Endothelial cell of umbilical vein (primary cell): ENCODE measurements around the gene CHSY1. TPM values are rescaled to one million over a fixed set of nuclear protein-coding genes. Genes with fewer than 3 reads are reported as not detected.
A peak's percentile ranks its signal among the peaks of the same experiment; 100 is the strongest.

Experiments used
- Bru-seq: library from RNA; stranded (reverse); fragments of 400-500 nt; gene quantifications from one replicate; lab custom pipeline; 2021; lab: Mats Ljungman, UMichigan
- BruChase-seq, 2 experiments: library from RNA; stranded (reverse); fragments of 400-500 nt; gene quantifications; one replicate each; lab custom pipeline; 2021; lab: Mats Ljungman, UMichigan
- BruUV-seq: library from RNA; stranded (reverse); fragments of 400-500 nt; replicated peaks from 2 replicates; lab custom pipeline; 2021; lab: Mats Ljungman, UMichigan
- CTCF ChIA-PET: fragments of 300-600, 350-600 bp; sonication (Branson Sonifier 250); formaldehyde crosslinking; loops from one replicate; lab custom pipeline; 2021; ENCODE audit warnings: antibody characterized with exemption, inconsistent platforms; lab: Charles Lee
- POLR2A ChIA-PET: fragments of 300-600, 350-600 bp; sonication (Branson Sonifier 250); formaldehyde crosslinking; loops from one replicate; lab custom pipeline; 2021; ENCODE audit warnings: antibody characterized with exemption, inconsistent platforms; lab: Charles Lee
- DNase-seq: peaks from one replicate; pipeline ENCODE4 v3.0.0-alpha.2; 2011; ENCODE audit warnings: low read depth, low spot score
- FAIRE-seq: peaks from 2 replicates; lab custom pipeline; 2011; peaks lifted over from hg19 to GRCh38; lab: Jason Lieb, UNC
- H2AFZ ChIP-seq: 2 replicates; pipeline ENCODE4 v1.6.0; 2012; ENCODE audit warnings: low read depth, low read length, control low read depth, inconsistent platforms
- H3K27ac ChIP-seq: 2 replicates; pipeline ENCODE4 v1.5.1; 2011; ENCODE audit warnings: low read depth, mild to moderate bottlenecking, control low read depth, low read length, moderate library complexity; ENCODE audit not compliant: insufficient read depth
- H3K27me3 ChIP-seq, 2 experiments: 2 replicates each; pipeline versions ENCODE4 v1.6.0 to v1.6.1; 2011; ENCODE audit warnings: low read length in 2 of 2, mixed read lengths in 1 of 2; ENCODE audit not compliant: control insufficient read depth in 2 of 2, insufficient read depth in 2 of 2
- H3K36me3 ChIP-seq, 2 experiments: 2 replicates in 1 of 2; 3 replicates in 1 of 2; pipeline ENCODE4 v1.5.1; 2011; ENCODE audit warnings: low read length in 2 of 2, mild to moderate bottlenecking in 1 of 2, moderate library complexity in 1 of 2; ENCODE audit not compliant: control insufficient read depth in 2 of 2, insufficient read depth in 2 of 2; ENCODE audit errors: extremely low read depth in 1 of 2
- H3K4me1 ChIP-seq: 3 replicates; pipeline ENCODE4 v1.5.1; 2011; ENCODE audit warnings: mild to moderate bottlenecking, low read length; ENCODE audit not compliant: control insufficient read depth, insufficient read depth; ENCODE audit errors: extremely low read depth
- H3K4me2 ChIP-seq: 2 replicates; pipeline ENCODE4 v1.6.1; 2011; ENCODE audit warnings: low read length, control low read depth, mixed read lengths; ENCODE audit not compliant: insufficient read depth
- H3K4me3 ChIP-seq, 3 experiments: fragments of 200-600 bp in 1 of 3; sonication (generic), shearing (Covaris generic) in 1 of 3; replicated peaks in 1 of 3; 2 replicates each; pipeline ENCODE4 v1.5.1; 2011 to 2016; ENCODE audit warnings: control low read depth in 3 of 3, low read length in 3 of 3, mild to moderate bottlenecking in 2 of 3, inconsistent platforms in 1 of 3, low read depth in 1 of 3, moderate library complexity in 1 of 3; ENCODE audit not compliant: insufficient read depth in 1 of 3
- H3K79me2 ChIP-seq: 2 replicates; pipeline ENCODE4 v1.6.0; 2012; ENCODE audit warnings: low read length, inconsistent platforms; ENCODE audit not compliant: control insufficient read depth, insufficient read depth
- H3K9ac ChIP-seq: replicated peaks from 2 replicates; pipeline ENCODE3; 2011; ENCODE audit warnings: low read length, control low read depth; ENCODE audit not compliant: insufficient read depth; ENCODE audit errors: extremely low read depth
- H3K9me1 ChIP-seq: replicated peaks from 3 replicates; pipeline ENCODE4 v1.6.0; 2011; ENCODE audit warnings: mild to moderate bottlenecking, low read length; ENCODE audit not compliant: control insufficient read depth, insufficient read depth; ENCODE audit errors: extremely low read depth
- H3K9me3 ChIP-seq: replicated peaks from 2 replicates; pipeline ENCODE4 v1.5.1; 2012; ENCODE audit warnings: low read length, inconsistent platforms; ENCODE audit not compliant: control insufficient read depth, insufficient read depth
- H4K20me1 ChIP-seq: replicated peaks from 2 replicates; pipeline ENCODE3; 2011; ENCODE audit warnings: mild to moderate bottlenecking, low read length; ENCODE audit not compliant: control insufficient read depth, insufficient read depth; ENCODE audit errors: extremely low read depth
- EZH2 ChIP-seq: IDR thresholded peaks from 2 replicates; pipeline ENCODE4 v1.6.1; 2012; ENCODE audit warnings: borderline replicate concordance, low read depth, mild to moderate bottlenecking, moderate library complexity, low read length, inconsistent platforms; ENCODE audit not compliant: severe bottlenecking
- FOS ChIP-seq: IDR thresholded peaks from 2 replicates; pipeline ENCODE4 v1.6.1; 2011; ENCODE audit warnings: mild to moderate bottlenecking, low read length, moderate library complexity, borderline replicate concordance; ENCODE audit not compliant: insufficient read depth
- GATA2 ChIP-seq: IDR thresholded peaks from 2 replicates; pipeline ENCODE4 v1.7.0; 2011; ENCODE audit warnings: low read depth, mild to moderate bottlenecking, moderate library complexity, mixed read lengths, low read length; ENCODE audit not compliant: insufficient read length, insufficient read depth
- JUN ChIP-seq: IDR thresholded peaks from 2 replicates; pipeline ENCODE4 v1.6.1; 2011; ENCODE audit warnings: borderline replicate concordance, low read depth; ENCODE audit not compliant: insufficient read length, insufficient read depth
- MYC ChIP-seq: IDR thresholded peaks from one replicate; pipeline ENCODE4 v1.6.1; 2011; ENCODE audit warnings: mild to moderate bottlenecking, low read depth, low read length
- POLR2A ChIP-seq: IDR thresholded peaks from 2 replicates; pipeline ENCODE4 v1.6.1; 2012; ENCODE audit warnings: low read depth, mild to moderate bottlenecking, control low read depth, low read length
- POLR2AphosphoS5 ChIP-seq: IDR thresholded peaks from 2 replicates; pipeline ENCODE4 v1.6.1; 2012; ENCODE audit warnings: low read depth, mild to moderate bottlenecking, control low read depth, low read length, moderate library complexity; ENCODE audit not compliant: insufficient read depth
- dilution Hi-C: fragments of 300-500 bp; cut with MboI; formaldehyde crosslinking; loops from one replicate; pipeline ENCODE4 v1.15.0; 2019; ENCODE audit warnings: low sequenced_read_pairs; ENCODE audit not compliant: extremely low pct_ligation_motif_present
- intact Hi-C: fragments of 100-400 bp; cut with micrococcal nuclease; formaldehyde crosslinking; loops from one replicate; pipeline ENCODE4 v1.10.0; 2022
- long read RNA-seq: library from polyadenylated mRNA; stranded (forward); transcript quantifications from one replicate; pipeline ENCODE4 v2.0.0, GENCODE V29; 2021
- polyA minus RNA-seq, 3 experiments: library from RNA; depleted of rRNA, polyadenylated mRNA; stranded (reverse); fragments of >200 nt; gene quantifications; 1 replicate in 1 of 3; 2 replicates in 2 of 3; pipeline ENCODE4 v1.2.3, GENCODE V29; 2011
- polyA plus RNA-seq, 4 experiments: library from polyadenylated mRNA; depleted of rRNA in 3 of 4; stranded (reverse) in 3 of 4; unstranded in 1 of 4; fragments of >200 nt; gene quantifications; 2 replicates each; pipeline versions ENCODE4 v1.2.1 to v1.2.3, GENCODE V29; 2011 to 2012; ENCODE audit warnings: missing spikeins in 1 of 4
- total RNA-seq: library from RNA; stranded (reverse); gene quantifications from 2 replicates; pipeline ENCODE4 v1.2.3, GENCODE V29; 2021
- TF ChIP-seq, protein P1 (sequence below), 2 donors: IDR thresholded peaks; 1 replicate in 1 of 2; 2 replicates in 1 of 2; pipeline ENCODE4 v1.5.1; 2011; ENCODE audit warnings: low read length in 2 of 2, mild to moderate bottlenecking in 2 of 2, moderate library complexity in 2 of 2, control low read depth in 1 of 2, inconsistent platforms in 1 of 2, low read depth in 1 of 2; ENCODE audit not compliant: insufficient read depth in 1 of 2; ENCODE audit errors: extremely low read depth in 1 of 2
- TF ChIP-seq, protein P2 (sequence below): IDR thresholded peaks from 2 replicates; pipeline ENCODE4 v1.6.1; 2011; ENCODE audit not compliant: insufficient read depth, insufficient read length

CHSY1 gene, protein sequence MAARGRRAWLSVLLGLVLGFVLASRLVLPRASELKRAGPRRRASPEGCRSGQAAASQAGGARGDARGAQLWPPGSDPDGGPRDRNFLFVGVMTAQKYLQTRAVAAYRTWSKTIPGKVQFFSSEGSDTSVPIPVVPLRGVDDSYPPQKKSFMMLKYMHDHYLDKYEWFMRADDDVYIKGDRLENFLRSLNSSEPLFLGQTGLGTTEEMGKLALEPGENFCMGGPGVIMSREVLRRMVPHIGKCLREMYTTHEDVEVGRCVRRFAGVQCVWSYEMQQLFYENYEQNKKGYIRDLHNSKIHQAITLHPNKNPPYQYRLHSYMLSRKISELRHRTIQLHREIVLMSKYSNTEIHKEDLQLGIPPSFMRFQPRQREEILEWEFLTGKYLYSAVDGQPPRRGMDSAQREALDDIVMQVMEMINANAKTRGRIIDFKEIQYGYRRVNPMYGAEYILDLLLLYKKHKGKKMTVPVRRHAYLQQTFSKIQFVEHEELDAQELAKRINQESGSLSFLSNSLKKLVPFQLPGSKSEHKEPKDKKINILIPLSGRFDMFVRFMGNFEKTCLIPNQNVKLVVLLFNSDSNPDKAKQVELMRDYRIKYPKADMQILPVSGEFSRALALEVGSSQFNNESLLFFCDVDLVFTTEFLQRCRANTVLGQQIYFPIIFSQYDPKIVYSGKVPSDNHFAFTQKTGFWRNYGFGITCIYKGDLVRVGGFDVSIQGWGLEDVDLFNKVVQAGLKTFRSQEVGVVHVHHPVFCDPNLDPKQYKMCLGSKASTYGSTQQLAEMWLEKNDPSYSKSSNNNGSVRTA
- total RNA-seq (47.0 and 50.8 TPM in 2 replicates), polyA plus RNA-seq (20.3 and 23.7 TPM in 2 replicates), polyA minus RNA-seq (38.5 and 44.9 TPM in 2 replicates), Bru-seq, nascent RNA (percentile 91 among the genes with signal in this experiment), BruChase-seq, experiment 1, labeled RNA remaining after a 6-hour chase (percentile 78 among the genes with signal in this experiment), BruChase-seq, experiment 2, labeled RNA remaining after a 2-hour chase (percentile 87 among the genes with signal in this experiment)
- 26.5 and 27.6 TPM in 2 replicates for polyA plus RNA-seq (2011; cell fraction: cytosol; rRNA removed)
- polyA plus RNA-seq (2011; cell fraction: nucleus; rRNA removed), result 24.8 and 30.0 TPM in 2 replicates
- 22.2 and 25.6 TPM in 2 replicates for polyA plus RNA-seq (2012)
- polyA minus RNA-seq (2011; cell fraction: cytosol; rRNA and poly(A)+ RNA removed), result 21.6 TPM
- polyA minus RNA-seq (2011; cell fraction: nucleus; rRNA and poly(A)+ RNA removed), result 26.8 and 42.4 TPM in 2 replicates
- long read RNA-seq, full-length matches to known transcripts, result 50 of 81 reads
- long read RNA-seq, partial matches to known transcripts, result 2 of 81 reads
- long read RNA-seq, other reads (novel, unspliced or antisense), result 29 of 81 reads

DNA sequence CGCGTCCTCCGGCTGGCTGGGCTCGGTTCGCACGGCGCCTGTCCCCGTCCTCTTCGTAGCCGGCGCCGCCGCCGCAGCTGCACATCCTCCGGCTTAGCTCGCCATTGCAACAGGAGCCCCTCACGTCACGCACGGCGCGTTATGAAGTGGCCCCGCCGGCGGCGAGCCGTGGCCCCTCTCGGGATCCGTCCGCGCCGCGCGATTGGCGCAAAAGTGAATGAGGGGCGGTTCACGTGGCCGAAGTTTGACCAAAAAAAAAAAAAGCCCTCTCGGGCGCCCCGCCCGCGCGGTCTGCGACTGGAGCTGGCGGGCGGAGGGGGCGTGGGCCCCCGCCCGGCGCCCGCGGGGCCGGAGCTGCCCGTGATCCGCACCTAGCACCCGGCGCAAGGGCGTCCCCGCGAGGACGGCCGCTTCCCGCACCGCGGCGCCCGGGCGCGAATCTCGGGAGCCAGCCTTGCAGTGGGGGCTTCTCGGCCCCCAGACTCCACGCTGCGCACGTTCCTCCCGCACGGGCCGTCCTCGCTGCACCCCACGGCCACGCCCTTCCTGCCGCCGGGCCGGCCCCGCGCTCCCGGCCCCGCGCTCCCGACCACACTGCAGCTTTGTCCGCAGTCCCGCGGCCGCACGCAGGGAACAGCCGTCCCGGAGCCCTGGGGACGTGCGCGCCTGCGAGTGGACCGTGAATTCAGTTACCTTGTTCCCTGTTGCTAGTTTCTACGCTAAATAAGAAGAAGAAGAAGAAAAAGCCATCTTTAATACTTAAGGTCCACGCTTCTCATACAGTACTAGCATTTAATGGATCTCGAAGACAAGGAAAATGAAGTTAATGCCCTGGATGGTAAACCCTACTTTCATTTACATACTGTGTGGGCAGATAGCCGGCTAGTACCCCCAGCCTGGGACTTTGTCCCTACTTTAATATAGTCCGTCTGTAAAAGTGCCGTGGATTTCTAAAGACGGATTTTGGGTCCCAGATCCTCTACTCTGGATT, at the start of gene CHSY1:
TSS of gene CHSY1 (minus strand) at position 219 of the 991 bp plus-strand sequence. CDS start 592 bp downstream, outside the sequence.
- Histone ChIP-seq H2AFZ (peak within 1 kb of the TSS; percentile 86), H3K9me3 (no peaks in the 10 kb centered on the region), H3K9me1 (no peaks in the 10 kb centered on the region), H3K4me2 (peak within 1 kb of the TSS; percentile 82), H3K9ac (peak within 1 kb of the TSS; percentile 61), H3K4me3 (peak within 1 kb of the TSS; percentile 53 to 86 (median 83)), H3K27me3 (no peaks in the 10 kb centered on the region), H3K4me1 (peaks cover 30% of the 10 kb centered on the region), H4K20me1 (no peaks in the 10 kb centered on the region), H3K79me2 (peaks cover 38% of the 10 kb centered on the region), H3K36me3 (no peaks in the 10 kb centered on the region), H3K27ac (peak within 1 kb of the TSS; percentile 70)
- POLR2A ChIA-PET, result interaction anchor here (0.7 to 1.2 kb wide), 10 partner anchors 10 to 245 kb away, joined by 3 to 14 read pairs (median 4); no protein-coding TSS in a partner anchor
- TF ChIP-seq, protein P1, sequence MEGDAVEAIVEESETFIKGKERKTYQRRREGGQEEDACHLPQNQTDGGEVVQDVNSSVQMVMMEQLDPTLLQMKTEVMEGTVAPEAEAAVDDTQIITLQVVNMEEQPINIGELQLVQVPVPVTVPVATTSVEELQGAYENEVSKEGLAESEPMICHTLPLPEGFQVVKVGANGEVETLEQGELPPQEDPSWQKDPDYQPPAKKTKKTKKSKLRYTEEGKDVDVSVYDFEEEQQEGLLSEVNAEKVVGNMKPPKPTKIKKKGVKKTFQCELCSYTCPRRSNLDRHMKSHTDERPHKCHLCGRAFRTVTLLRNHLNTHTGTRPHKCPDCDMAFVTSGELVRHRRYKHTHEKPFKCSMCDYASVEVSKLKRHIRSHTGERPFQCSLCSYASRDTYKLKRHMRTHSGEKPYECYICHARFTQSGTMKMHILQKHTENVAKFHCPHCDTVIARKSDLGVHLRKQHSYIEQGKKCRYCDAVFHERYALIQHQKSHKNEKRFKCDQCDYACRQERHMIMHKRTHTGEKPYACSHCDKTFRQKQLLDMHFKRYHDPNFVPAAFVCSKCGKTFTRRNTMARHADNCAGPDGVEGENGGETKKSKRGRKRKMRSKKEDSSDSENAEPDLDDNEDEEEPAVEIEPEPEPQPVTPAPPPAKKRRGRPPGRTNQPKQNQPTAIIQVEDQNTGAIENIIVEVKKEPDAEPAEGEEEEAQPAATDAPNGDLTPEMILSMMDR (IDR thresholded peaks at IDR 0.05; ENCODE audit: extremely low read depth in 1 of 2, insufficient read depth in 1 of 2, low read depth in 1 of 2, low read length in 2 of 2), result peak; percentile 12 to 25
- TF ChIP-seq GATA2 (no peak), MYC (peak; percentile 14), POLR2A (peak; percentile 68), EZH2 (no peak), POLR2AphosphoS5 (peak; percentile 79), FOS (no peak), JUN (no peak)
- TF ChIP-seq, protein P2, sequence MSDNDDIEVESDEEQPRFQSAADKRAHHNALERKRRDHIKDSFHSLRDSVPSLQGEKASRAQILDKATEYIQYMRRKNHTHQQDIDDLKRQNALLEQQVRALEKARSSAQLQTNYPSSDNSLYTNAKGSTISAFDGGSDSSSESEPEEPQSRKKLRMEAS, result peak; percentile 35
- intact Hi-C loops, result loop anchor here (1.0 to 10.0 kb wide), 4 partner anchors 69 to 647 kb away; partner anchors contain the start of genes ASB7 and LINS1
- BruUV-seq, result TSS peak; percentile 67
- DNase-seq, result peak; percentile 94
- CTCF ChIA-PET, result interaction anchor here (0.8 to 3.0 kb wide), 23 partner anchors 9 to 244 kb away, joined by 3 to 22 read pairs (median 4); no protein-coding TSS in a partner anchor
- dilution Hi-C loops, result no loop called here
- peak; percentile 78 for FAIRE-seq
